HG02852 (cell line): Measurements from ENCODE around the gene ICA1.
"Not testable (repeated sequence)": the region's sequence is repeated elsewhere in the genome, so short reads cannot be mapped to it uniquely, and the experiment has no call there.

Source experiments
- ATAC-seq: cut with Tn5 transposase; IDR thresholded peaks from one replicate; pipeline ENCODE4 v1.9.1; 2021; ENCODE audit warnings: mild to moderate bottlenecking, moderate library complexity; ENCODE audit not compliant: unreplicated experiment

Gene ICA1

DNA sequence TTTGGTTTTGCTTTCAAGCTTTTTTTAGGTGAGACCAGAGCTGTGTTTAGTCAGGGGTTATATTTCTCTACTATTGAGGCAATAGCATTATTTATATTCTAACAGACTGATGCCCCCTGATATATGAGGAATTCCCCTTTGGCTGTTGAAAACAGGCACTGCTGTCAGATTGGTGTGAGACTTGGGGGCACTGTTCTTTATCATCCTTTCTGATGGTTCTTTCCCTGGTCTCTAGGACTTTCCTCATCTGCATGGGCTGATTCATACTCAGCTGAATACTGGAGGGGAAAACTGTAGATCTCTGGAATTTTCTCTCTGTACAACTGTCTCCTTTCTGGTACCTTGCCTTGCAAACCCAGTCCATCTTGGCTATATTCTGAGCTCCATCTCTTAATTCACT lies 10.0 kb upstream of the ICA1 start:
- ATAC-seq, result no peak

DNA sequence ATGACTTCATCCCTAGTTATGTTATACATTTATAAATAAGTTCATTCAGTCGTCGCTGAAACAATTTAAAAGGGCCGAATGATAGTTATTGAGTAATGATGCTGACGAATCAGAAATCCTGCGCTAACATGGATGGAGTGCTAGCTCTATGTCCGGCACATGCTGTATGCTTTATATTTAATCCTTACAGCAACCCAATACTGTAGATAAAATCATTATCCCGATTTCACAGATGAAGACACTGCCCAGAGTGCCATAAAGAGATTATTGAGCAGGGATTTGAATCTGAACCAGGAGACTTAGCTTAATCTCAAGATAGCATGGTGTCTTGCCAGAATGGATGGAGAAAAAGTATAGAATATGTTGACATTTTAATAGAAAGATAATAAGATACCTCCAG lies 1.1 kb upstream of the ICA1 start:
- no peak for ATAC-seq

DNA sequence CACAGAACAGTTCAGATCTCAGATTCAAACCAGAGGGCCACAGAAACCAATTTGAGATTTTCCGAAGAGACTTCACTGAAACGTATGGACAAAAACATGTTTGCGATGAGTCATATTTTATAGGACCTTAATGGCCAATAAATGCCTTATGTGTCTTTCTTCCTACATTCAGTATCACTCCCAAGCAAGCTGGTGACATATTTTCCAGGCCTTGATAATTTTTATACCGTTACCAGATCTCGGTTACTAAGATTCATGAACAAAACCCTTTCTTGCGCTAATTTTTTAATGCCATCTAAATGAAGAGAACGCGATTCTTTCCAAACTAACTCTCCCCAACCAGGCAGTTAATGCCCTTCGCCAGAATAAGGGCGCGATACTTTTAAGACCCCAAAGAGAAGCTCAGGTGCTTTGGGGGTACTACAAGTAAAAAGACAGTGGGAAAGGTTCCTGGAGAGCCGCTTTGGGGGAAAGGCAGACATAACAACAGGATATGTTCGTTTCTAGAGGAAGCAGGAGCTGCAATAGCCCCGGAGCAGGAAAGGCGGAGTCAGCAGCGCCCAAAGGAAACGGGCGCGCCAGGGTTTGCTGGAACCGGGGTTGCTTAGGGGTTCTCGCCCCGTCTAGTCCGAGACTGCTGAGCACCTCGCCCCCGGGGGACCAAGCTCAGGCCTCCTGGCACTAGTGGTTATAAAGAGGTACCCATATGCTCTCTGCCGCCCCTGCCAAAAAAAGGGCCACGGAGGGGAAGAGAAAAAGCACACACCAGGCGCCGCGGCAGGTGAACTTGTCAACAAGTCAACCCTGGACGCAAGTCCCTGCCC lies 884 bp downstream of the ICA1 start:
- peak; percentile 27 for ATAC-seq

DNA sequence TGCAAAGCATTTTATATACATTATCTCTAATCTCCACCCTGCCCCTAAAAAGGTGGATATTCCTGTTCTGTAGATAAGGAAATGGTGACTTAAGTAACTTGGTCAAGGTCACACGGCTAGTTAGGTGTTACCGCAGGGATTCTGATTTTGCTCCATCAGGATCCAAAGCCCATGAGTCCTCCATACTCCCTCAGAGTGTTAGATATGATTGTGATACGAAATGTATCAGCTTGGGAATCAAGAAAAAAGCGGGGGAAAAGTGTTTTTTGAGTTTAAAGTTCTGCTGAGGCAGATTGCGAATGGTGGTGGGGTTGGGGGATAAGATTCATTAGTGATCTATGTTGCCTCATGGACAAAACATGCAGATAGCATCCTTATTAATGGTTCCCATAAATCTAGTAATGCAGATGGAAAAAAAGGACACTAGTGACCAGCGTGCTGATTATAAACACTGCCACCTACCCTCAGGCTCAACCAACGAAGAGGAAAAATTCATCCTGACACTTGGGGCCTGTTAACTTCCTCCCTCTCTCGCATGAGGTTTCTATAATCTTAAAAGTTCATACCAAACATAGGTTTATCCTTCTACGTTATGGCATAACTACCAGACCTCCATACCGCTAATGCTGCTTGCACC lies 2.3 kb downstream of the ICA1 start:
- no peak for ATAC-seq

DNA sequence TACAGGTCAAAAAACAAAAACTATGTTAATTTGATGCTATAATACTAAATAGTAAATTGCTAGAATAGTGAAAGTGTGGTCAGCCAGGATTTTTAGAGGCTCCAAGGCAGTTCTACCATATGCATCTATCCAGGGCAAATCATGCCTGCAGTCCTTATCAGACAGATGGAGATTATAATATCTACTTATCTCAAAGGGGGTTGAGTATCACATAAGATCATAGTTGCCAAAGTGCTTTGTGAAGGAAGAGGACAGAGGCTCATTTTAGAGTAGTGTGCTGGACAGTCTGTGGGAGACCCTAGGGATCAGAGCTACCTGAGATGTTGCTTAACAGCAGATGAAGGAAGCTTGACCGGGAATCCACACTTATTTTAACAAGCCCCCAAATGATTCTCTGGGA lies 3.2 kb downstream of the ICA1 start:
- ATAC-seq, result no peak

DNA sequence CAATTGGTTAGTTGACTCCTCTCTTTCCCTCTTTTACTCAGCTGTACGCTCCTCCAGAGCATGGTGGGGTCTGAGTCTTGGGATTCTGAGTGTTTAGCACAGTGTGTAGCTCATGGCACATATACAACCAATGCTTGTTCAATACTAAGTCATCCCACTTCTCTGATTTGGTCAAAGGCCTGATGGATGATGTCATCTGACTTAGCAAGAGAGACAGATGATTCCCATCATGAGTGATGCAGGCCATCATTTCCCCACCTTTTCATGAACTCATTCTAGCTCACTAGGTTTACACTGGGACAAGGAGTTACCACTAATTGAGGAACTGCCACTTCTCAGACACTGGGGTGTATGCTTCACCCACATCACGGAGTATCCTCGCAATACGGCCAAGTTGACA lies 3.8 kb downstream of the ICA1 start:
- no peak for ATAC-seq

DNA sequence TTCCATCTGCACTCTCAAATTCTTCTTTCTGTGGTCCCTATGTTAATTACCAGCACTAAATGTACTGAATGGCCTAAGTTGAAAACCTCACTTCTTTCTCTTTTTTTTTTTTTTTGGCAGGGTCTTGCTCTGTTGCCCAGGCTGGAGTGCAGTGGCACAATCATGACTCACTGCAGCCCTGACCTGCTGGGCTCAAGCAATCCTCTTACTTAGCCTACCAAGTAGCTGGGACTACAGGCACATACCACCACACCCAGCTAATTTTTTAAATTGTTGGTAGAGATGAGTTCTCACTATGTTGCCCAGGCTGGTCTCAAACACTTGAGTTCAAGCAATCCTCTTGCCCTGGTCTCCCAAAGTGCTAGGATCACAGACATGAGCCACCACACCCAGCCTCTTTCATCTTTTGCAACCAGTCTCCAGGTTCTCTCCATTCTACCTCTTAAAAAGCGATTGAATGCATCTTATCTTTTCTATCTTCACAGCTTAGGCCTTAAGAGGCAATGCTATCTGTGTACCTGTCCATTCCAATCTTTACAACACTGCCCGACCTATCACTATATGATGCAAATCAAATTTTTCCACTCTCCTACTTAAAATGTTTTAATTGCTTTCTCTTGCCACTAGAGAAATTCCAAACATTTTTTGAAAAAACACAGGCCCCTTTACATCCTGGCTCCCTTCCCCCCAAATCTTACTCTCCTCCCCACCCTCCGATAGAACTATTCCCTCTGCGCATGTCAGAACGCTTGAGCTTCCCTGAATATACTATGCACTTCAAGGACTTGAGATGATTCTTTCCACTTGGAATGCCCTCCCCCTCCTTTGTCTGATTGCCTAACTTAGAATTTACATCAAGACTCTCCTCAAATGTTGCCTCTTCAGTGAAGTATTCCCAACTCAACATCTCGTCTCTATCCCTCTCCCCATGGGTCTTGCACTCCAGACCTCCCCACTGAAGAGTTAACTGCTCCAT lies 6.0 kb downstream of the ICA1 start:
- ATAC-seq, result no peak

DNA sequence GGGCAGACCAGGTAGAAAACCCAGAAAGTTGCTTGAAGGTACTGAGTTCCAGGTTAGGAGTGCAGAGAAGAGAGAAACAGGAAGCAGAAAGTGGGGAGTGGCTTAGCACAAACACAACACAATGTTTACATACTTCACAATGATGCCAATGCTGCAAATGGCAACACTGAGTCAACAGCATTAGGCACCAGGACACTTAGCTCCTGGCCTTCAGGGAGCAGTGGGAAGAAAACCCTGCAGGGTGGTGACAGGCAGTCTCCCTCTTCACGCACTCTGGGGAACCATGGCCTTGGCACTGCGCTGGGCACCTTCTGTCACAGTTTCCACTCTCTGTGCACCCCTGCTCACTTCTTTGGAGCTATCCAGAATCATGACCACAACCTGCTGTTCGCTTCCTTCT lies 7.3 kb downstream of the ICA1 start:
- no peak for ATAC-seq

DNA sequence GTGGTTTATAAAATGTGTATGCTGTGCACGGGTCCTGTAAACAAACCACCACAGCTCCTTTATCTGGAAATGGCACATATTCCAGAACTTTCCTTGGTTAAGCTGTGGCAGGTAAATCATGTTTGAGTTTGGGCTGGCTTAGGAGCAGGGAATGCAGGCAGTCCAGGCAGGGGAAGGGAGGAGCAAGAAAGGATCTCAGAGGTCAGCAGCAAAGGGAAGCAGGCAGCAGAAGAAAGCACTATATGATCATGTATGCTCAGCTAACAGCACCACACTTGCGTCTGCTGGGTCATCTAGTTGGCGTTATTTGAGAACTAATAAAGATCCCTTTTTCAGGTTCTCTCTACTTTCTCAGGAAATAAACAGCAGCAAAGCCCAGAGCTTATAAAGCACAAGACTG lies 7.8 kb downstream of the ICA1 start:
- no peak for ATAC-seq

DNA sequence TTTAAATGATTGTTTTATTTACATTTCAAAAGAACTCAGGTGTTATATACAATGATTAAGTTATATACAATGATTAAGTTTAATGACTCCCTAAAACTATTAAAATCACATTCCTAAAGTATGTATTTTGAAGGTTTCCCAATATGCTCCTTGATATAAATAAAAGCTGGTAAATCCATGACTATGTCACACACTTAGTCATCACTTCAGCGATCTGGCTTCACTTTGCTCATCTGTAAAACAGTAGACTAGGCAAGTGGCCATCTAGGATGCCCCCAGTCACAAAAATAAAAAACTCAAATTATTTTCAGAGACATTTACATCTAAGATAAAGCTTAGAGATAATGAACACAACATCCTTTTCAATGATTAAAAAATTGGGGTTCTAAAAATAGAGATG lies 10.8 kb downstream of the ICA1 start:
- ATAC-seq, result no peak

DNA sequence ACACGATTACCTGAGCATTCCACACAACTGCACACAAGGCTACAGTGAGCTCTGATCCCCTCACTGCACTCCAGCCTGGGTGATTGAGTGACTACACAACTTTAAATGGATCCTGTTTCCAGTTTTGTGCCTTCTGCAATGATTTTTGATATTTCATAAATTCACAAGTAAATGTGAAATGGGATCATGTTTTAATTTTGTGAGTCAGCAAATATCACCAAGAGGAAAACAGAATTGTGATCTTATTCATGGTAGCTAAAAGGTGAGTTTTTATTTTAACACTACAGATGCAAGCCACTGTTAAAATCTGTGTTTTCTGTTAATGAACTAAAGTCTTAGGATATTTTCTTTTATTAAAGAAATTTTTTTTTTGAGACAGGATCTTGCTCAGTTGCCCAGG lies 11.4 kb downstream of the ICA1 start:
- ATAC-seq, result no peak

DNA sequence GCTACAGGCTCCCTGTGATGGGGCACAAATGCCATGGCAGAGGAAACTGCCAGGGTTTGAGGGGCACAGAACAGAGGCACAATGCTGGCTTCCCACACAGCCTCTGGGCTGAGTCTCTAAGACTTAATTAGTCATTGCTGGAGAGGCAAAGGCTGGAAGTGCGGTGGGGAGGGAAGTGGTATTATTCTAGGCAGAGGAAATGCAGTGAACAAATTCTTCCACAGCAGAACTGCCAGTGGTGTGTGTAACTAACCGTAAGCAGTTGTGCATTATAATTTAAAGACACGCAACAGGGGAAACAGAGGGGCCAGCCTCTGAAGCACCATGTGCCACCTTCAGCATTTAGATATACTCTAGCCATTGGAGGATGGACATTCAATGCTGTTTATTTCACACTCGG lies 12.8 kb downstream of the ICA1 start:
- ATAC-seq, result no peak

DNA sequence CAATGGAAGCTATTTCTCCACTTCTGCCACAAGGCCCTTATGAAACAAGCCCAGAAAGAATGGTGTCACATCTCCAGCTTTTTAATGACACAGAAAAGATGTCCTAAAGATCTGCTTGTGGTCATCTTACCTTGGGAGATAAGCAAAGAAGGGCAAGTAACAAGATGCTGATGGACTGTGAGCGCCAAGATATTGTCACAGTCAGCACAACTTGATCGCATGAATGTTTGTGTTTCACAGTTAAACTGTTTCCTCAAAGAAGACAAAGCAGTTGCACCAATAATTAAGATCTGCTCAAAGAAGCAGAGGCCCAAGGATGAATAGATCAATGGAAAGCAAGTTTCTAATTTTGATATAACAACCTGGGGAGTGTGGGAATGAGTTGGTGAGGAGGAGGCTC lies 15.9 kb downstream of the ICA1 start:
- ATAC-seq, result no peak

DNA sequence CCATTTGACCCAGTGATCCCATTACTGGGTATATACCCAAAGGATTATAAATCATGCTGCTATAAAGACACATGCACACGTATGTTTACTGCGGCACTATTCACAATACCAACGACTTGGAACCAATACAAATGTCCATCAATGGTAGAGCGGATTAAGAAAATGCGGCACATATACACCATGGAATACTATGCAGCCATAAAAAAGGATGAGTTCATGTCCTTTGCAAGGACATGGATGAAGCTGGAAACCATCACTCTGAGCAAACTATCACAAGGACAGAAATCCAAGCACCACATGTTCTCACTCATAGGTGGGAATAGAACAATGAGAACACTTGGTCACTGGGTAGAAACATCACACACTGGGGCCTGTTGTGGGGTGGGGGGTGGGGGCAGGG lies 16.9 kb downstream of the ICA1 start:
- not testable (repeated sequence) for ATAC-seq

DNA sequence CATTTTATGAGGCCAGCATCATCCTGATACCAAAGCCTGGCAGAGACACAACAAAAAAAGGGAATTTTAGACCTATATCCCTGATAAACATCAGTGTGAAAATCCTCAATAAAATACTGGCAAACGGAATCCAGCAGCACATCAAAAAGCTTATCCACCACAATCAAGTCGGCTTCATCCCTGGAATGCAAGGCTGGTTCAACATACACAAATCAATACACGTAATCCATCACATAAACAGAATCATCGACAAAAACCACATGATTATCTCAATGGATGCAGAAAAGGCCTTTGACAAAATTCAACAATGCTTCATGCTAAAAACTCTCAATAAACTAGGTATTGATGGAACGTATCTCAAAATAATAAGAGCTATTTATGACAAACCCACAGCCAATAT lies 18.9 kb downstream of the ICA1 start:
- not testable (repeated sequence) for ATAC-seq

DNA sequence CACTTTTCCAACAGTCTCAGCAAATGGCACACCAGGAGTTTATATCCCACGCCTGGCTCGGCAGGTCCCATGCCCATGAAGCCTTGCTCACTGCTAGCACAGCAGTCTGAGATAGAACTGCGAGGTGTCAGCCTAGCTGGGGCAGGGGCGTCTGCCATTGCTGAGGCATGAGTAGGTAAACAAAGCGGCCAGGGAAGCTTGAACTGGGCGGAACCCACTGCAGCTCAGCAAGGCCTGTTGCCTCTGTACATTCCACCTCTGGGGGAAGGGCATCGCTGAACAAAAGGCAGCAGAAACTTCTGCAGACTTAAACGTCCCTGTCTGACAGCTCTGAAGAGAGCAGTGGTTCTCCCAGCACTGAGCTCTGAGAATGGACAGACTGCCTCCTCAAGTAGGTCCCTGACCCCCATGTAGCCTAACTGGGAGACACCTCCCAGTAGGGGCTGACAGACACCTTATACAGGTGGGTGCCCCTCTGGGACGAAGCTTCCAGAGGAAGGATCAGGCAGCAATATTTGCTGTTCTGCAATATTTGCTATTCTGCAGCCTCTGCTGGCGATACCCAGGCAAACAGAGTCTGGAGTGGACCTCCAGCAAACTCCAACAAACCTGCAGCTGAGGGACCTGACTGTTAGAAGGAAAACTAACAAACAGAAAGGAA lies 22.1 kb downstream of the ICA1 start:
- ATAC-seq, result not testable (repeated sequence)

DNA sequence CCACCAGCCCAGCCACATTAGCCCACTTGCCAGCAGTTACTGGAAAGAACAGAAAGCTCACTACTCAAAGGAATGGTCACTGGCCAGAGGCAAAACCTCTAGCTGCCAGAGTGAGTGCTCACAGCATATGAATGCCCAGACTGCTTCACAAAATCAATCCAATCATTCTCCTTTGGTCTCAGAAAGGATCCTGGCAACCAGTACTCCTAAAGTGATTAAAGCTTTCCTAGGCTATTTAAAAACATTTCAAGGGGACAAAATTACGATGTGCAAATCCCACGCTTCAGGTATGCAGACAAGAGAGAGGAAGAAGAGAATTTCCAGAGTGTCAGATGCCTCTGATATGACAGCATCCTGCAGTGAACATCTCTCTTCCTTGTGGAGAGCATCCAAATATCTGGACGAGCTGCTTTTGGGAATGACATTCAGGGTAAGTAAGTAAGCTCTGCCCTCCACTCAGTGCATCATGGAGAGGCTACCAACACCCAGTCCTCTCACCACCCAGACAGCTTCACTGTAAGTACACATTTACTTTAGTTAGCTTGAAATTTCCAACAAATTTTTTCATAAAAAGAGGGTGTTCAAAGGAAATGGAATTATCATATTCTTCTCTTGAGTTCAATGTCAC lies 25.1 kb downstream of the ICA1 start:
- no peak for ATAC-seq

DNA sequence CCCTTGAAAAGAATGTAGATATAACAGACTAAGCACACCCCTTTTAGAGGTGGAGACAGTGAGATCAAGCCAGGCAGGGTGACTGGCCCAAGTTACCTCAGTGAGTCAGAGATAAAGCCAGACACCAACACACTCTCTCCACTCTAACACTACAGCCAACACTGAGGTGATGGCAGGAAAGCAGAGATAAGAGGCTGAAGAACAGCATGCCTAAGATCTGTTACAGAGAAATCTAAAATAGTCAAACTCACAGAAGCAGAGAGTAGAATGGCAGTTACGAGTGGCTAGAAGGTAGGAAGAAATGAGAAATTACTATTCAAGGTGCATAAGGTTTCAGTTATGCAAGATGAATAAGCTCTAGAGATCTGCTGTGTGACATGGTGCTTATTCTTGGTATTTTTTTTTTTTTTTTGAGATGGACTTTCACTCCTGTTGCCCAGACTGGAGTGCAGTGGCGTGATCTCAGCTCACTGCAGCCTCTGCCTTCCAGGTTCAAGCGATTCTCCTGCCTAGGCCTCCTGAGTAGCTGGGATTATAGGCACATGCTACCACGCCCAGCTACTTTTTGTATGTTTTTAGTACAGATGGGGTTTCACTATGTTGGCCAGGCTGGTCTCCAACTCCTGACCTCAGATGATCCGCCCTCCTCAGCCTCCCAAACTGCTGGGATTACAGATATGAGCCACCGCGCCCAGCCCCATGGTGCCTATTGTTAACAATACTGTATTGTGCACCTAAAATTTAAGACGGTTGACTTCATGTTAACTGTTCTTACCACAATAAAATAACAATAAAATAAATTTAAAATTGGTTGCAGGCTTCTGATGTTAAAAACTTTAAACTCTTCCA lies 28.7 kb downstream of the ICA1 start:
- peak; percentile 90 for ATAC-seq

DNA sequence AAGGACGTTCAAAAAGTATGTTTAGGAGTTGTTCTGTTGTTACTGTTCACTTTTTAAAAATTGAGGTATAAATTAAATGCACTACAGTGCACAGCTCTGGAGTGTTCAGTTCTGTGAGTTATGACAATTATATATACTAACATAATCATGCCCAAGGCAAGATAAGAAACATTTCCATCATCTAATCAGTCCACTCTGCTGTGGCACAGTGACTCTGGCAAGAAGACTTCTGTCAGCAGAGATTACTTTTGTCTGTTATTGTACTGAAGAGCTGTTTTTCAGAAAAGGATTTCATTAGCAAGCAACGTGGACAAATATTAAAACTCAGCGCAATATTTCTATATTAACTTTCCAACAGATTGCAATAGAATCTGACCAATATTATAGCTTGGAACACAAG lies 32.0 kb downstream of the ICA1 start:
- no peak for ATAC-seq
